SK-N-MC (cell line): ENCODE data around the gene CCIN.
A peak's percentile ranks its signal among the peaks of the same experiment; 100 is the strongest.

Source experiments
- DNase-seq: peaks from one replicate; pipeline ENCODE4 v3.0.0-alpha.2; 2011; ENCODE audit warnings: low read depth, low spot score
- H3K27ac ChIP-seq: fragments of 200-600 bp; sonication (generic); 2 replicates; pipeline ENCODE4 v1.5.1; 2016; ENCODE audit warnings: mixed run types
- H3K36me3 ChIP-seq: fragments of 200-600 bp; sonication (generic); 2 replicates; pipeline ENCODE4 v1.6.1; 2017; ENCODE audit warnings: antibody characterized with exemption, low read length, mixed read lengths; ENCODE audit not compliant: insufficient read depth
- H3K4me3 ChIP-seq: fragments of 200-600 bp; sonication (generic); 2 replicates; pipeline ENCODE4 v1.5.1; 2016
- H3K9ac ChIP-seq: fragments of 200-600 bp; sonication (generic); 2 replicates; pipeline ENCODE4 v1.8.0; 2017; ENCODE audit warnings: mixed run types, mixed read lengths; ENCODE audit not compliant: insufficient read length
- H3K9me3 ChIP-seq: fragments of 200-600 bp; sonication (generic); 2 replicates; pipeline ENCODE4 v1.6.1; 2017; ENCODE audit warnings: low read depth, mild to moderate bottlenecking, antibody characterized with exemption, low read length, moderate library complexity, mixed read lengths
- EZH2 ChIP-seq: fragments of 200-600 bp; sonication (generic); IDR thresholded peaks from one replicate; pipeline ENCODE4 v1.6.1; 2017; ENCODE audit warnings: antibody characterized with exemption
- FOXP2 ChIP-seq: optimal IDR thresholded peaks from 2 replicates; pipeline ENCODE3; 2011; ENCODE audit warnings: mild to moderate bottlenecking, moderate library complexity; ENCODE audit not compliant: insufficient read depth; ENCODE audit errors: extremely low read length, control extremely low read depth
- POLR2AphosphoS5 ChIP-seq: IDR thresholded peaks from 2 replicates; pipeline ENCODE4 v1.6.1; 2012; ENCODE audit warnings: mild to moderate bottlenecking, low read depth, low read length, borderline replicate concordance

CCIN gene

DNA sequence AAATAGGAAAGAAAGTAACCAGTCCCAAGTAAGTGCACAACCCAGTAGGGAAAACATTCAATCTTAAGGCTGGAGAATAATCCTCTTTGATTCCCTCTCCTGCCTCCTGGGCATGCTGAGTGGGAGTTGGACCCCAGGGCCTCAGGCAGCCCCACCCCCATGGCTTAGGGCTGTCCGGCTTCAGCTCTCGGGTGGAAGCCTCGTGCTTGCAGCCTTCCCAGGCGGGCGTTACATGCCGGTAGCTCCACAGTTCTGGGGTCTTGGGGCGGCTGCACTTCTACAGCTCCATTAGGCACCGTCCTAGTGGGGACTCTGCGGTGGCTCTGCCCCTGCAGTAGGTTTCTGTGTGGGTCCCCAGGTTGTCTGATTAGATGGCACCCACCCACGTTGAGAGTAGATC is 22.5 kb upstream of the CCIN start:
- Histone ChIP-seq H3K36me3 (no peaks in the 10 kb centered on the region), H3K9ac (no peak overlapping the region)
- TF ChIP-seq POLR2AphosphoS5 = no peak
- no peak for TF ChIP-seq FOXP2
- no peak for TF ChIP-seq EZH2

DNA sequence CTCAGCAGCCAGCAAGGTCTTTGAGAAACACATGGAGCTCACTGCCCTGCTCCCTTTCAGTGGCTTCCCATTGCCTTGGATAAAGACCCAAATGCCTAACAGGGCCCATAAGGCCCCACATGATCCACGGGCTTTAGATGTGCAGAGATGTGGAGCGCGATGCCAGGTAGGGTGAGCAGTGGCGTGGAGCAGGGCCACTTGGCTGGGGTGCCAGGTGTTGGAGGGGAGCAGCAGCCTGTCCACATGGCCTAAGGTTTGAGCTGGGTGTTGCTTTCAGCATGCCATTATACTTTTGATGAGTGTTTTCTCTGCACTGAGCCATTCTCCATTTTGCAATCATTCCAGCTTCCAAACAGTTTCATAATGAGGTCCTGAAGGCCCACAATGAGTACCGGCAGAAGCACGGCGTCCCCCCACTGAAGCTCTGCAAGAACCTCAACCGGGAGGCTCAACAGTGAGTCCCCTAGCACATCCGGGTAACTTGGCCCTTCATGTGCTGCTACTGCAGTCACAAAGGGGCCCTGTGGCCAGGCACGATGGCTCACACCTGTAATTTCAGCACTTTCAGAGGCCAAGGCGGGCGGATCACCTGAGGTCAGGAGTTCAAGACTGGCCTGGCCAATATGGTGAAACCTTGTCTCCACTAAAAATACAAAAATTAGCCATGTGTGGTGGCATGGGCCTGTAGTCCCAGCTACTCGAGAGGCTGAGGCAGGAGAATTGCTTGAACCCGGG is 21.6 kb upstream of the CCIN start:
- no peak overlapping the region for H3K27ac ChIP-seq

More for the DNA sequence above, 22.5 kb upstream of the CCIN start:
- DNase-seq = no peak
- H3K9me3 ChIP-seq = no peaks in the 10 kb centered on the region
- no peak overlapping the region for H3K4me3 ChIP-seq
- no peak overlapping the region for H3K27ac ChIP-seq

GRCh38 chr9:36148311-36149051 is 20.7 kb upstream of the CCIN start:
- DNase-seq = no peak
- Histone ChIP-seq H3K4me3 (no peak overlapping the region), H3K9ac (no peak overlapping the region), H3K36me3 (no peaks in the 10 kb centered on the region), H3K9me3 (no peaks in the 10 kb centered on the region), H3K27ac (no peak overlapping the region)
- TF ChIP-seq EZH2 (no peak), FOXP2 (no peak), POLR2AphosphoS5 (no peak)

More for the DNA sequence above, 21.6 kb upstream of the CCIN start:
- Histone ChIP-seq H3K4me3 (no peak overlapping the region), H3K36me3 (no peaks in the 10 kb centered on the region), H3K9ac (no peak overlapping the region), H3K9me3 (no peaks in the 10 kb centered on the region)
- no peak for DNase-seq
- TF ChIP-seq POLR2AphosphoS5 (no peak), FOXP2 (no peak), EZH2 (no peak)

- no peak for DNase-seq
- Histone ChIP-seq H3K9ac (no peak overlapping the region), H3K36me3 (no peaks in the 10 kb centered on the region), H3K27ac (no peak overlapping the region), H3K4me3 (no peak overlapping the region), H3K9me3 (no peaks in the 10 kb centered on the region)
- TF ChIP-seq EZH2 (no peak), FOXP2 (no peak), POLR2AphosphoS5 (no peak)
These were observed 20.0 kb upstream of the CCIN start for GRCh38 chr9:36149197-36149596.

- H3K9ac ChIP-seq = no peak overlapping the region
- TF ChIP-seq POLR2AphosphoS5 = no peak
- TF ChIP-seq FOXP2 = no peak
- TF ChIP-seq EZH2 = no peak
- DNase-seq = no peak
- H3K4me3 ChIP-seq = no peak overlapping the region
- no peak overlapping the region for H3K27ac ChIP-seq
- no peaks in the 10 kb centered on the region for H3K9me3 ChIP-seq
- H3K36me3 ChIP-seq = no peaks in the 10 kb centered on the region
These were observed 18.4 kb upstream of the CCIN start for GRCh38 chr9:36150574-36151315.

DNA sequence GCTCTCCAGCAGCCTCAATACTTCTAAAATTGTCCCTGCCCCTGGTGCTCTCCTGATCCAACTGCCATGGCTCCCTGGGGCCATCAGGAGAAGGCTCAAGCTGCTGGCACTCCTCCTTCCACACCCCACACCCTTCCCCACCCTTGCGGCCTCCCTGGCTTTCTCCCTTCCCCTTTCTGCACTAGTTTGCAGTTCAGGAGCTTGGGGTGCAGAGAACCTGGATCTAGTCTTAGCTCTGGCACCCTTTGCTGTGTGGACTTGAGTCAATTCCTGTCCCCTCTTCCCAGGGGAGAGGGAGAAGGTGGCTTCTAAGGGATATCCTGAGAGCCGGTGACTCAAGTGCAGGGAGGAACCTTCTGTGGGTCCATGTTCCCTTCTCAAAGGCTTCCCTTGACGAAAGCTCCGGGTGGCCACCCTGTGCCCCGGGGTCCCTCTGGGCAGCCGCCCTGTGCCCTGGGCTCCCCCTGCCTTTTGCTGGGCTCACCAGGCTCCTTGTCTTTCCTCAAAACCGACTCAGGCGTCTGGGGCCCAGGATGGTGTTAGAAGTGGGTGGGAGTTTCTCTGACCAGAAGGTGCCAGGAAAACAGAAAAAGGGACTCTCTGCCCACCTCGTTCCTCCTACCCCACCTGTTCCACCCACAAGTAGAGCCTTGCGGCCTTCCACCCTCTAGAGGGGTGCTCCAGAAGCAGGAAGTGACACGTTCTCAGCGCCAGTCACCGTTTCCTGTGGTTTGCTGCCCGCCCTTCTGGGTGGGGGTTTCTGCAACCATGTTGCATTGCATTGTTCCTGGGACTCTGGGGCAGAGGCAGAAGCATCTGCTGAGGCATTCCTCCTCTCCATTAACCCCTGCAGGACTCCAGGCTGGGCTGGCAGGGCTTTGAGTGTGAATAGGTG is 17.6 kb upstream of the CCIN start:
- Histone ChIP-seq H3K4me3 (no peak overlapping the region), H3K9ac (no peak overlapping the region), H3K27ac (no peak overlapping the region), H3K9me3 (no peaks in the 10 kb centered on the region), H3K36me3 (peaks cover 4% of the 10 kb centered on the region)
- TF ChIP-seq POLR2AphosphoS5 = 0 out of 2 replicates have a peak, but pooled peaks have one; percentile 21
- TF ChIP-seq EZH2 = no peak
- DNase-seq = no peak

DNA sequence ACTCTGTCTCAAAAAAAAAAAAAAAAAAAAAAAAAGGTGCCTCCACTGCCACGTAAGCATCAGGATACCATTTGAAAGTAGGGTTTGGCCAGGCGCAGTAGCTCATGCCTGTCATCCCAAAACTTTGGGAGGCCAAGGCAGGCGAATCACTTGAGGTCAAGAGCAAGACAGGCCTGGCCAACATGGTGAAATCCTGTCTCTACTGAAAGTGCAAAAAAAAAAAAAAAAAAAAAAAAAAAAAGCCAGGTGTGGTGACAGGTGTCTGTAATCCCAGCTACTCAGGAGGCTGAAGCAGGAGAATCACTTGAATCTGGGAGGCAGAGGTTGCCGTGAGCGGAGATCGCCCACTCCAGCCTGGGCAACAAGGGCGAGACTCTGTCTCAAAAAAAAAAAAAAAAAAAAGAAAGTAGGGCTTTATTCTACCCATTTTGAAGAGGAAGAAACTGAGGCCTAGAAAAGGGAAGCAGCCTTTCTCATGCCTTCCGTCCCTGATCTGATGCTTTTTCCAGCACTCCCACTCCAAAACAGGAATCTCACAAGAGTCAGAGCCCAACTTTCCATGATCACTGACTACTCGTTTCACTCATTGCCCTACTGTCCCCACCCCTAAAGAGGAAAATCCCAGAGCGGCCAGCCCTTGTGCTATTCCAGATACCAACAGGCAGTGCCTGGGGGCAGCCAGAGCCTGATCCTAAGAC is 16.3 kb upstream of the CCIN start:
- DNase-seq = no peak
- H3K27ac ChIP-seq = no peak overlapping the region
- peaks cover 4% of the 10 kb centered on the region for H3K36me3 ChIP-seq
- TF ChIP-seq FOXP2 (no peak), POLR2AphosphoS5 (no peak), EZH2 (no peak)
- H3K9ac ChIP-seq = no peak overlapping the region
- H3K9me3 ChIP-seq = no peaks in the 10 kb centered on the region
- H3K4me3 ChIP-seq = no peak overlapping the region
